ENCODE data around the gene CNKSR3. TPM values are rescaled to one million over a fixed set of nuclear protein-coding genes. Genes with fewer than 3 reads are reported as not detected.
A peak's percentile ranks its signal among the peaks of the same experiment; 100 is the strongest.

CNKSR3 gene
- total and polyA plus RNA-seq, 2 of the 8 experiments (the other 6 are each of a cell fraction or from before 2014, with no cell fraction given) = 1.2 to 6.2 TPM

DNA sequence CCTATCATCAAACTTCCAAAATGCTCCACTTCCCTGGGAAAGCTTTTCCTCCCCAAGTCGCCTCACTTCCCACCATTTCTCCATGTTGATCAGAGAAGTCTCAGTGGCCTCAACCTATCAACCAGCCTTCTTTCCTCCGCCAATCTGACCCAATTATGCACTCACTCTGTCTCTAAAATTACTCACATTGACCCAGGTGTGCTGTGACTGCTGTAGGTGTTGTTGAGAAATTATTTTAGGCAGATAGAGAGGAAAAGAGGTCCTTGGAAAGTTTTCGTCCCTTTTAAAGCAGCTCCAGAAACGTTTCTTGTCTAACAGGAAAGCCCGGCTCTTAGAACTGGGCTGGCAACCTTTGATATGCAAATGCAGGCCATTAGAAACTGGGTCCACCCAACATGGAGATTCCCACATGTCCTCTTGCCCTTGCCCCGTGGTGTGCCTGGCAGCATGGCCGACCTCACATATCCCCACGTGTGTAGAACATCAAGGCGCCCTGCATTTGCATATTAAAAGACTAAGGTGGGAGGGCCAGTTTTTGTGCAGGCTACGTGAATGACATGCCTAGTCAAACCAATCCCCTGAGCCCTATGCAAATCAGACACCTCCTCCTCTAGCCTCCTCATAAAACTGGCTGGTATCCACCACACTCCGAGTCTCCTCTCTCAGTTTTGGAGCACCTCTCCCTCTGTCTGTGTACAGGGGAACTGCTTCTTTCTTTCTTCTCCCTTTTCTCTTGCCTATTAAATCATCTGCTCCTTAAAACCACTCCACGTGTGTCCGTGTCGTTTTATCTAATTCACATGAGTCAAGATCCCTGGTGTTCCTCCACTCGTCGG, 166.8 kb downstream of the CNKSR3 start (continued):
- TF ChIP-seq, protein P1, sequence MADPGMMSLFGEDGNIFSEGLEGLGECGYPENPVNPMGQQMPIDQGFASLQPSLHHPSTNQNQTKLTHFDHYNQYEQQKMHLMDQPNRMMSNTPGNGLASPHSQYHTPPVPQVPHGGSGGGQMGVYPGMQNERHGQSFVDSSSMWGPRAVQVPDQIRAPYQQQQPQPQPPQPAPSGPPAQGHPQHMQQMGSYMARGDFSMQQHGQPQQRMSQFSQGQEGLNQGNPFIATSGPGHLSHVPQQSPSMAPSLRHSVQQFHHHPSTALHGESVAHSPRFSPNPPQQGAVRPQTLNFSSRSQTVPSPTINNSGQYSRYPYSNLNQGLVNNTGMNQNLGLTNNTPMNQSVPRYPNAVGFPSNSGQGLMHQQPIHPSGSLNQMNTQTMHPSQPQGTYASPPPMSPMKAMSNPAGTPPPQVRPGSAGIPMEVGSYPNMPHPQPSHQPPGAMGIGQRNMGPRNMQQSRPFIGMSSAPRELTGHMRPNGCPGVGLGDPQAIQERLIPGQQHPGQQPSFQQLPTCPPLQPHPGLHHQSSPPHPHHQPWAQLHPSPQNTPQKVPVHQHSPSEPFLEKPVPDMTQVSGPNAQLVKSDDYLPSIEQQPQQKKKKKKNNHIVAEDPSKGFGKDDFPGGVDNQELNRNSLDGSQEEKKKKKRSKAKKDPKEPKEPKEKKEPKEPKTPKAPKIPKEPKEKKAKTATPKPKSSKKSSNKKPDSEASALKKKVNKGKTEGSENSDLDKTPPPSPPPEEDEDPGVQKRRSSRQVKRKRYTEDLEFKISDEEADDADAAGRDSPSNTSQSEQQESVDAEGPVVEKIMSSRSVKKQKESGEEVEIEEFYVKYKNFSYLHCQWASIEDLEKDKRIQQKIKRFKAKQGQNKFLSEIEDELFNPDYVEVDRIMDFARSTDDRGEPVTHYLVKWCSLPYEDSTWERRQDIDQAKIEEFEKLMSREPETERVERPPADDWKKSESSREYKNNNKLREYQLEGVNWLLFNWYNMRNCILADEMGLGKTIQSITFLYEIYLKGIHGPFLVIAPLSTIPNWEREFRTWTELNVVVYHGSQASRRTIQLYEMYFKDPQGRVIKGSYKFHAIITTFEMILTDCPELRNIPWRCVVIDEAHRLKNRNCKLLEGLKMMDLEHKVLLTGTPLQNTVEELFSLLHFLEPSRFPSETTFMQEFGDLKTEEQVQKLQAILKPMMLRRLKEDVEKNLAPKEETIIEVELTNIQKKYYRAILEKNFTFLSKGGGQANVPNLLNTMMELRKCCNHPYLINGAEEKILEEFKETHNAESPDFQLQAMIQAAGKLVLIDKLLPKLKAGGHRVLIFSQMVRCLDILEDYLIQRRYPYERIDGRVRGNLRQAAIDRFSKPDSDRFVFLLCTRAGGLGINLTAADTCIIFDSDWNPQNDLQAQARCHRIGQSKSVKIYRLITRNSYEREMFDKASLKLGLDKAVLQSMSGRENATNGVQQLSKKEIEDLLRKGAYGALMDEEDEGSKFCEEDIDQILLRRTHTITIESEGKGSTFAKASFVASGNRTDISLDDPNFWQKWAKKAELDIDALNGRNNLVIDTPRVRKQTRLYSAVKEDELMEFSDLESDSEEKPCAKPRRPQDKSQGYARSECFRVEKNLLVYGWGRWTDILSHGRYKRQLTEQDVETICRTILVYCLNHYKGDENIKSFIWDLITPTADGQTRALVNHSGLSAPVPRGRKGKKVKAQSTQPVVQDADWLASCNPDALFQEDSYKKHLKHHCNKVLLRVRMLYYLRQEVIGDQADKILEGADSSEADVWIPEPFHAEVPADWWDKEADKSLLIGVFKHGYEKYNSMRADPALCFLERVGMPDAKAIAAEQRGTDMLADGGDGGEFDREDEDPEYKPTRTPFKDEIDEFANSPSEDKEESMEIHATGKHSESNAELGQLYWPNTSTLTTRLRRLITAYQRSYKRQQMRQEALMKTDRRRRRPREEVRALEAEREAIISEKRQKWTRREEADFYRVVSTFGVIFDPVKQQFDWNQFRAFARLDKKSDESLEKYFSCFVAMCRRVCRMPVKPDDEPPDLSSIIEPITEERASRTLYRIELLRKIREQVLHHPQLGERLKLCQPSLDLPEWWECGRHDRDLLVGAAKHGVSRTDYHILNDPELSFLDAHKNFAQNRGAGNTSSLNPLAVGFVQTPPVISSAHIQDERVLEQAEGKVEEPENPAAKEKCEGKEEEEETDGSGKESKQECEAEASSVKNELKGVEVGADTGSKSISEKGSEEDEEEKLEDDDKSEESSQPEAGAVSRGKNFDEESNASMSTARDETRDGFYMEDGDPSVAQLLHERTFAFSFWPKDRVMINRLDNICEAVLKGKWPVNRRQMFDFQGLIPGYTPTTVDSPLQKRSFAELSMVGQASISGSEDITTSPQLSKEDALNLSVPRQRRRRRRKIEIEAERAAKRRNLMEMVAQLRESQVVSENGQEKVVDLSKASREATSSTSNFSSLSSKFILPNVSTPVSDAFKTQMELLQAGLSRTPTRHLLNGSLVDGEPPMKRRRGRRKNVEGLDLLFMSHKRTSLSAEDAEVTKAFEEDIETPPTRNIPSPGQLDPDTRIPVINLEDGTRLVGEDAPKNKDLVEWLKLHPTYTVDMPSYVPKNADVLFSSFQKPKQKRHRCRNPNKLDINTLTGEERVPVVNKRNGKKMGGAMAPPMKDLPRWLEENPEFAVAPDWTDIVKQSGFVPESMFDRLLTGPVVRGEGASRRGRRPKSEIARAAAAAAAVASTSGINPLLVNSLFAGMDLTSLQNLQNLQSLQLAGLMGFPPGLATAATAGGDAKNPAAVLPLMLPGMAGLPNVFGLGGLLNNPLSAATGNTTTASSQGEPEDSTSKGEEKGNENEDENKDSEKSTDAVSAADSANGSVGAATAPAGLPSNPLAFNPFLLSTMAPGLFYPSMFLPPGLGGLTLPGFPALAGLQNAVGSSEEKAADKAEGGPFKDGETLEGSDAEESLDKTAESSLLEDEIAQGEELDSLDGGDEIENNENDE (IDR thresholded peaks at IDR 0.05; ENCODE audit: insufficient replicate concordance, low read length) = no peak
- TF ChIP-seq HDAC2 (IDR thresholded peaks at IDR 0.05; ENCODE audit: borderline replicate concordance in 1 of 2, low read depth in 2 of 2, low read length in 2 of 2) (0 out of 4 replicates have a peak, but pooled peaks of 1 of the 2 experiments have one; percentile 60), JUND (IDR thresholded peaks at IDR 0.05; ENCODE audit: low read length) (no peak), CHD1 (IDR thresholded peaks at IDR 0.05; ENCODE audit: low read depth, low read length) (no peak), ASH2L (IDR thresholded peaks at IDR 0.05; ENCODE audit: low read length) (peak; percentile 64), TBP (IDR thresholded peaks at IDR 0.05; ENCODE audit: low read depth, low read length) (peak; percentile 12; the same call in 1 of the 2 replicates), SRF (IDR thresholded peaks at IDR 0.05; ENCODE audit: low read depth, low read length) (no peak), NRF1 (IDR thresholded peaks at IDR 0.05; ENCODE audit: low read depth, low read length) (no peak), CHD2 (IDR thresholded peaks at IDR 0.05; ENCODE audit: low read length) (0 out of 2 replicates have a peak, but pooled peaks have one; percentile 12), BACH1 (IDR thresholded peaks at IDR 0.05; ENCODE audit: low read length) (no peak)
